Iris pigment epithelial cell (primary cell): Measurements from ENCODE around the gene GFAP.

Source experiments
- DNase-seq: peaks from one replicate; pipeline ENCODE4 v3.0.0-alpha.2; 2011; ENCODE audit warnings: low read depth

Gene GFAP

DNA sequence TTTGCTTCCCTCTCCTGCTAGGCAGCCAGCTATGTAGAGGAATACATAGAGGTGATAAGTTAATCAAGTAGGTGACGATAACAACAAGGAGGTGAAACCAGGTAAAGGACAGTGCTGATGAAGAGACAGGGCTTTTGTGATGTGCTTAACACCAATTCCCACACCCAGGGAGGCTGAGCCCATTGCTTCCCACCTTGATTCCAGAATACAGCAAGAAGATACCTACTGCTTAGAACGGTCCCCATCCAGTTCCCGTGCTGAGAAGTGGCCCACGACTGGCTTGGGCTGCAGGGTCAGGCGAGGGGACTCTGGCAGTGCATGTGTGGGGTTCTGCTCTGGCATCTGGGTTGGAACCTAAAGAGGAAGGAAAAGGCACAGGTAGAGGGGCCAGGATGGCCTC lies 16.1 kb upstream of the GFAP start:
- DNase-seq: no peak

DNA sequence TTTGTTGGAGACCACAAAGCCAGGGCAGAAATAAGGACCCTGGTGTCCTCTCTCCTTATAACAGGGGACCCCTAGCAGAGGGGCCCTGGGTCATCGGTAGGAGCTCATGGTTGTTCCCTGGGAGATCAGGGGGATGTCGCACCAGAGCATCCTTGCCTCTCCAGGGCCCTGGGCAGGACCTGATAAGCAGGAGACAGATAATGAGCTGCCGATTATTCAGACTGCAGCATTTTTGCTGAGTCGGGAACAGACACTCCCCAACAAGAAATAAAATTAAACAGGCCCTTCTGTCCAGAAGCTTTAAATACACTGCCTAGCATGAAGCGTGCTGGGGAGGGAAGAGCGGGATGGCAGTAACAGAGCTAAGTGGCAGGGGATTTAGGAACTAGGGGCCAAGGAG lies 15.4 kb upstream of the GFAP start:
- DNase-seq: no peak

DNA sequence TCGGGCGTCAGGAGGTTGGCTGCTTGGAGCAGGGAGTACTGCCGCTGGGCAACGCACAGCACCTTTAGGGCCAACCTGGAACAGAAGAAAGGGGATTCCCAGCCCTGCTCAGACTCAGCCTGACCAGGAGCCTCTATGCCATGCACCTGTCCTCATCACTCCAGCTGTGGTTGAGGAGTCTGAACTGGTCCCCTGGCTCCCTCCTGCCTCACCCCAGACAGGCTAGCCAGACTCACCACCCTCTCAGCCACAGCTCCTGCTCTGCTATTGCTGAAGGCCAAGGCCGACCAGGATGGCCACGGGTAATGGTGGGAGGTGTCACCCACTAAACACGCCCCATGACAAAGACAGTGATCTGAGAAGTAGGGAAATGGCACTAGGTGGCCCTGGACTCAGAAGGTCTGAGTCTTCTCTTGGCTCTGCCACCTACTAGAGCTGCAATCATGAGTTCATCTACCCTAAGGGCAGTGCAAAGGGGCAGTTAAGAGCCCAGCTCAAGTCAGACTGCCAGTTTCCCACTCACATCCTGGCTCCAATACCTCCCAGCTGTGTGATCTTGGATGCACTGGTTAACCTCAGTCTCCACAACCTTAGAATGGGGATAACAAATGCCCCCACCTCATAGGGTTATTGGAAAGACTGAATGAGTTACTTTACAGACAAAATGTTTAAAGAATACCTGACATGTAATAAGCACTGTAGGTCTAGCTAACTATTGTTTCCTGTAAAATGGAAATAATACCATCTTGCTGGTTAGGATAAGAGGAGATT lies 13.8 kb upstream of the GFAP start:
- no peak for DNase-seq

DNA sequence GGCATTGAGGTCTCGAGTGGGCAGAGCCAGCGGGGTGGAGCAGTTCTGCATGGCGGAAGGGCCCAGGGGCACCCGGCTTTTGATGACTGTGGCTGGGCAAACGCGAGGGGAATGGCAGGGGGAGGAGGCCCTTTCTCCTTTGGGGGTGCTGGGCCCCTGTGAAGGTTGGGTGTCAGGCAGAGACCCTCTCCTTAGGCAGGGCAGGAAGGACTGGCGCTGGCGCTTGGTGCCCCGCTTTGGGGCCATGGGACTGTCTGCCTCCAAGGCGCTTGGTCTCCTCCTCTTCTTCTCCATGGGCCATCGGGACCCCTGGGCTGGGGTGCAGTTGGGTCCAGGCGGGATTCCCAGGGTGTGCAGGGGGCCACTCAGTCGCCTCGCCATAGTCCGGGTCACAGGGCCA lies 12.8 kb upstream of the GFAP start:
- DNase-seq: no peak

DNA sequence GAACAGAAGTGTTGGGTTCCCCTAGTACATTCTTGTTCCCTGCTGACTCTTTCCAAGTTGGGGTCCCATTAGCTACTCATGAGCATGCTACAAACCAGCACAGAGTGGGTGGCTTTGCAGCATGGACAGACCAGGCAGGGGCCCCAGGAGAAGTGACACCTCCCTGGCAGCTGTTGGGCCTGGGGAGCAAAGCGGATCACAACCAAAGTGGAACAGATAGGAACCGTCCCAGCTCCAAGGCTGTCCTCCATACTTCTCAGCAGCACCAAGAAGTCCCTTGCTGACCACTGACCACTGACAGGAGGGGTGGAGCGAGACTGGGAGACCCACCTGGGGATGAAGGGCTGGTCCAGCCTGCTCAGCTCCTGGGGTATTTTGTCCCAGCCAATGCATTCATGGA lies 12.4 kb upstream of the GFAP start:
- DNase-seq: no peak

DNA sequence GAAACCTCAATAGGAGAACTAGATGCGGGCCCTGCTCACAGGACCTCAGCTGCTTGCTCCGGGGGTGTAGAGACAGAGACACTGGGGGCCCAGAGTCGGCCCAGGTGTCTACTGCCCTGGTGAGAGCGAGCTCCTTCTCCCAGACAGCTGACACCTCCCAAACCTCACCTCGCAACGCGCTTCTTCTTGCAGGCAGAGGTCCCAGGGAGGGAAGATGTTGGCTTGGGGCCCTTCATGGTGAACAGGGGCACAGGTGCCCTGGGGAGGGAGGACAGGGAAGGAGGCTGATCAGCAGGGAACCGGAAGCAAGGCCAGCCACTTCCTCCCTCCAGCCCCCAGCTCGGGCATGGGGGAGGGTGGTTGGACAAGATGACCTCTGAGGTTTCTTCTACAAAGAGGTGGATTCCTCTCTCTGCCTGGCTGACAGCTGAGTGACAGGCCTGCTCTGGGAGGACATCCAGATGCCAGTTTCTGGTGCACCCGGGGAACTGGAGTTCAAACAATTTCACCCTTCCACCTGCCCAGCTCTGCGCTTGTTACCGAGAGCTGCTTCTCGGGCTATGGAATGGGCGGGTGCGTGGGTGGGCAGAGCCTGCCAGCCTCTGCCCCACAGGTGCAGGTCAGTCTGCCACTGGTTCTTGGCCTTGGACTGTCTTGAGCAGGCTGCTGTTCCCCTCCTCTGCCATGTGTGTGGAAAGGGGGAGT lies 11.7 kb upstream of the GFAP start:
- no peak for DNase-seq

DNA sequence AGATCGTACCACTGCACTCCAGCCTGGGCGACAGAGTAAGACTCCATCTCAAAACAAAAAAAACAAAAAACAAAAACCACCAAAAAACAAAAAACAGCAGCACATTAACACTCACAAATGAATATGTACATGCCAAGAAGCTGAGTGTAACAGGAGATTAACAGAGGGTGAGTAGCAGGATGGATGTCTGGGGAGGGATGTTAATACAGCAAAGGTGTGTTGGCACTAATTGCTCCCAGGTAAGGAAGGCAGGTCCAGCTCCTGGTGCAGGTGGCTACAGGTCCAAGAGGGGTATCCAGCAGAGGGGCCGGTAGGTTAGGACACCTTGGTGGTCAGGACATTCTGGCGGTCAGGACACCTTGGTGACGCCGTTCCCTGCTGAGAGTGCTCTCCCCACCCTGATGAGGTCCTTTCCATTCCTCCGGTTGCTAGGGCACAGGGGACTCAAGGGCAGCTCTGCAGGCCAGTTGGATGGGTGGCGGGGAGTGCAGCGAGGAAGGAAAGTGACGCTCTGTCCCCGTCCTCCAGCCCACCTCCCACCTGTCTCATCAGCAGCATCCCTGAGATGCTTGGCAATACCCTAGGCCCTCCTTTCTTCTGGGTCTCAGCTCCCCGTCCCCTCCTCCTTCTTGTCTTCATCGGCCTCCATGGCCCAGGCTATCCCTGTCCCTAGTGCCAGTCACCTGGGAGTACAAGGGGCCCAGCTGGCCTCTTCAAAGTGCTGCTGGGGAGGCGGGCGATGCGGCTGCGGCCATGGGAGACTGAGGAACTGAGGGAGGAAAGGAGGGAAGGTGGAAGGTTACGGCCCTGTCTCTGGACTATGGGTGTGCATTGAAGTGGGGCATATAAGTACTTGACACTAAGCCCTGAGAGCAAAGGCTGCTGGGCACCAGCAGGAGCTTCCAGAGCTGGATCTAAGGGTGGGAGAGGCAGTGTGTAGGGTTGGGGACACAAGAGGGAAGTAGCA lies 10.7 kb upstream of the GFAP start:
- DNase-seq: no peak

DNA sequence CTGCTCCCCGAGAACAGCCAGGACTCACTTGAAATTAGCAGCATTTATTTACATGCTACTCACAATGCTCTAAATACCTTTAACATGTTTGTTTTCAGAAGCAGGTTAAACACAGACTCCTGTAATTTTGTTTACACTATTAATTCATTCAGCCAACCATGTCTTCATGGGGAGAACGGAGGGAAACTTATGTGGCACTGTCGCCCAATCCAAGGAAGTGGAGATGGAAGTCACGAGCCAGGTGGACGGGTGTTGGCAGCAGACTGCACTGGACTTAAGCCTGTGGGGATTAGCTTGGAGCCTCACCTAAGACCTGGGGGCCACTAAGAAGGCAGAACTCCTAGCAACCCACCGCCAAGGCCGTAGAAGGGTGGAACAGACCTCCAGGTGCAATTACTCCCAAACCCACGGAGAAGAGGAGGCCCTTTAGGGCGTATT lies 8.8 kb upstream of the GFAP start:
- DNase-seq: no peak

DNA sequence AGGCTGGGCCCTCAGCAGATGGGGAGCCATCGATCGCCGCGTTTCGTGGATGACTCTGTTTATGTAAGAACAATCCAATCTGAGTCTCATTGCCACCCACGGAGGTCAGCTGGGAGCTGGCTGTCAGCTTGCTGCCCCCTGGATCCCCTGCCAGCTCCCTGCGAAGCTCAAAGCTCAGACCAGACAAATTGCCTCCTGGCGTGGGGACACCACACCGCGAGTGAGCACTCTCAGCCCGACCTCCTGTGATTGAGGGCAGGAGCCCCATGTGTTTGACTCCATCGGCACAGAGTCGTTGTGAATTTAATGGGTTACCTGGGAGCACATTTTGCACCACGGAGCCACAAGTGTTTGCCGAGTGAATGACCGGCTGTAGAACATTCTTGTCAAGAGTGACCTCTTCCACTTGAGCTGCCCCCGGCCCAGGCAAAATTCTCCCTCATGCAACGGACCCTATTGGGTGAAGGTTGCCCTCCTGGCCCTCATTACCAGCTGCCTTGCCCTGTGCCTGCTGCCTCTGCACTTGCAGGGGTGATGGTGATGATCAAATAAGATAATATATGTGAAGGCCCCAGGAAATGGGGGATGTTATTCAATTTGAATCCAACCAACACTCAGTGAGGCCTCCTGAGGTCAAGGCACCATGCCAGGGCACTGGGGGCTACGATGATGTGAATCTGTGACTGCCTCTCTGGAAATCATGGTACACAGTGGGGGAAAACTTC lies 7.6 kb upstream of the GFAP start:
- DNase-seq: no peak

DNA sequence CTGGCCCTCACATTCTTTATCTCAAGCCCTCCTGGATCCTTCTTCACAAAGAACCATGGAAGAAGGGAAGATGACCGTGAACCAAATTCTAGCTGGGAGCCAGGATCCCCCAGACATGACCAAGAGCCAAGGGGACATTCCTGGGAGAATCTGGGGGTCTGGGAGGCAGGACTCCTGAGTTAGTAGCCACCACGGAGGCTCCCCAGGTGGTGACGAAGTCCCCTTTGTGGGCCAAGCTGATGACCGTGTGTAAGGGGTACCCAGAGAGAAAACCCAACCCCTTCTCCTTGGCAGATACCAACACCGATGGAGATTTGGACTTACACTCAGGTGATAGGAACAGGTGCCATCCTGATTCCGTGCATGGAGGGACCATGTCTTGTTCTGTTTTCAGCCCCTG lies 6.8 kb upstream of the GFAP start:
- no peak for DNase-seq

DNA sequence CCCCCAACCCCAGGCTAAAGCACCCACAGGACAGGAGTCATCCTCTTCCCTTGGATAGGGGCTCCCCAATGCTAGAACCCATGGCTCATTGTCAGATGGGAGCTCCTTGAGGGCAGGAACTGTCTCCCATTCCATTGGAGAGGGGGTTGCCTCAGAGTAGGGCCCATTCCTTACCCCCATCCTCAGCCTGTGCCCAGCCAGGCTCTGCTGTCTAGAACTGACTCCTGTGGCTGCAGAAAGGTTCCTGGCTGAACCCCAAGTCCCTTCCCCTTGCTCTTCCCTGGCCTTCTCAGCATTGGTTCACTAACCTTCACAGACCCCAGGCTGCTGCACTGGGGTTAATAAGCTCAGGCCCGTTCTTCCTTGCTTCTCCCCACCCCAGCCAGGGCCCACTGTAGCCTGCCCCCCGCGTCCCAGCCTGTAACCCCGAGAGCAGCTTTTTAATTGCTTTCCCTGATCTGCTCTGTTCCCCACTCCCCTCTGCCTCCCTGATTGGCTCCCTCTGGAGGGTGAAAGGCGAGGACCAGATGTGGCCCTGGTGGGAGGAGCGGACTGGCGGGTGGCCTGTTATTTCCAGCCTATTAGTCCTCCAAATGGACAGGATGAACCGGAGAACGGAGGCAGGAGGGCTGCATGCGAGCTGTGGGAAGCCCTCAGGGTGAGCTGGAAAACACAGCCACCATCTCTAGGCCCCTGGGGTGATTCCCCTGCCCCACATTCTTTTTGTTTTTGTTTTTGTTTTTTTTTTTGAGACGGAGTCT lies 6.0 kb upstream of the GFAP start:
- DNase-seq: no peak

DNA sequence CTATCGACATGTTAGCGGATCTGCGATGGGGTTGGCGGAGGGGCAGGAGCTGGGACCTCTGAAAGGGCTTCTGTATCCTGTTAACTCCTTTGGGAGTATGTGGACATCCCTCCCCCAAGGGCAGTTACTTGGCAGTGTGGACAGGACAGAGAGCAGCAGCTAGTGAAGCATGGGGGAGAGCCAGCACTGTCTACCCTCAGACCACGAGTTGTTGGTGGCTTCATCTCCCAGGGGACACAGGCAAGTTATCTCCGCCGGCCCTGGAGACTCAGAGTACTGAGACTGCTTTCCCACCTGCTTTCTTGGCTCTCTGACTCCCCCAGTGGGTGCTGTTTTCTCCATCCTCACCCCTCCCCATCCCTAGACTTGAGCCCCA lies 5.3 kb upstream of the GFAP start:
- DNase-seq: no peak

DNA sequence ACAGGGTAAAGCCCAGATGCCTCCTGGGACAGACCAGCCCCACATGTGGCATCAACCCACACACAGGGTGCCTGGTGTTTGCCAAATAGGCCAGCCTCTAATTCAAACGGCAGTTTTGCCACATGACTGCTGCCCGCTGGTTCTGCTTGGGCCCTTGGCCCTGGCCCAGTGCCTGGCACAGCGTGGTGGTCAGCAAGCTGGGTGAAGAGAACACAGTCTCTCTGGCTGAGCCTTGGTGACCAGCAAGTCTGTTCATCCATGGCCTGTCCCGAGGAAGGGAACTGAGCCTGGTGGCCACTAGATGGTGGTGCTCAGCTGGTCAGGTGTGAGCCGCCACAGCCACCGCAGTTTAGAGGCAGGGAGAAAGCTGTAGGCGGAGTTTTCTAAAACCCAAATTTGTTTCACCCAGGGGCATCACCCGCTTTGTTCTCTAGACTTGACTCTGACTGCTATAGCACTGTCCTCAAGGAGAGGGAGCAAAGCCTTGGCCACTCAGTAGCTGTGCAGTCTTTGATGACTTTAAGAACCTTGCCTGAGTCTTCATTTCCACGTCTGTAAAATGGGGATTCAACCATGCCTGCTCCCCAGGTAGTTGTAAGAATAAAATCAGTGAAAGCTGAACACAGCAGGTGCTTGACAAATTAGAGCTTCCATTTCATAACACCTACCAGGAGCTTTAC lies 4.7 kb upstream of the GFAP start:
- DNase-seq: peak; percentile 81

DNA sequence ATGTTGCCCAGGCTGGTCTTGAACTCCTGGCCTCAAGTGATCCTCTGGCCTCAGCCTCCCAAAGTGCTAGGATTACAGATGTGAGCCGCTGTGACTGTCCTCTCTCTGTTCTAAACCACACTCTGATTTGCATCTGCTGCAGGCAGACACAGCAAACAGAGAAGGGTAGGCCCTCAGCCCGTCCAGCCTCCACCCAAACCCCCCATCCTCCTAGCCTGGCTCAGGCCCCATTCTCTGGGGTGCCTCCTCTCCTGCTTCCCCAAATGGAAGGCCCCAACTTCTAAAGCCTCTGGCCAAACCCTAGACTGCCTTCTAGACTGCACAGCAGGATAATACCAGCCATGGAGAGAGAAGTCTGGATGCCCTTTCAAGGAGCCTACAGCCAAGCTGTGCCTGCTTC lies 4.1 kb upstream of the GFAP start:
- no peak for DNase-seq

DNA sequence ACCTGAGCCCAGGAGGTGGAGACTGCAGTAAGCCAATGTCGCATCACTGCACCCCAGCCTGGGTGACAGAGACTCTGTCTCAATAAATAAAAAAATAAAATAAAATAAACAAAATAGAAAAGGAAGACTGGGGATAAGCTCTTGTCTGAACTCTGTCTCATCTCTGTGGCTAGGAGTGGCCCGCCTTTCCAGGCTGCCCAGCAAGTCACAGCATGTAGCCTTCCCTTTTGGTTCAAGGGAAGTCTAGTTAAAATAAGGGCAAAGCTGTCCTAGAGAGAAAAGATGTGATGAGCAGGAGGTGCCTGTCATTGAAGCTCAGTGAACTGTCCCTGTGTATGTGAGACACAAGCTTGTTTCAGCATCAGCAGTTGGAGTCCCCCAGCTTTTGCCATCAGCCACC lies 2.7 kb upstream of the GFAP start:
- DNase-seq: no peak

DNA sequence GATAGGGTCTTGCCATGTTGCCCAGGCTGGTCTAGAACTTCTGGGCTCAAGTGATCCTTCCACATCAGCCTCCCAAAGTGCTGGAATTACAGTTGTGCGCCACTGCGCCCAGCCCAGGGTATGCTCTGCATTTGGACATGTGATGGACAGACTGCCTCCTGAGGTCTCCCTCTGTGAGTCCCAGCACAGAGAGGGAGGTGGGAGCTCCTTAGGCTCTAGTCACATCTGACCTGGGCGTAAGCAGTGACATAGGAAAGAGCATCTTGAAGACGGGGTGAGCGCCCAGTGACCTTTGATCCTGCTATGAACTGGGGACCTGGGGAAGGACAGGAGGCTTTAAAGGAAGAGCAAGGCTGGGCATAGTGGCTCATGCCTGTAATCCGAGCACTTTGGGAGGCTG lies 2.2 kb upstream of the GFAP start:
- DNase-seq: no peak

DNA sequence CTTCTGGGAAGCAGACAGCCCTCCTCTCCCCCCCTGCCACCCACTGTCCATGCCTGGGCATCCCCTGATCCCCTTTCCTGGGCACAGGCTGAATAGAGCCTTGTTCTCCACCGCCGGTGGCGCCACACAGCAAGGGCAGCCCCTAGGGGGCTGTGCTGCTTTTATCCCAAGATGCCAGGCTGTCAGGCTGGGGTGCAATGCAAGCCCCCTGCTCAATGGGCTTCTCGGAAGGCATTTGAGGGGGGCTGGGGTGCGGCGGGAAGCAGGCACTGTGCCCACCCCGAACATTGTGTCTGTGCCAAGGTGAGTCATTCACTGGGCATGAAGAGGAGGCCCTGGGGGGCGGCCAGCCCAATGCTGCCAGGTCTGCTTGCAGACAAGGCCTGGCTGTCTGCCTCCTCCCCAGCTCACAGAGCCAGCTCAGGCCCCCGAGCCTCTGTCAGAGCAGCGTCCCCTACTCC lies 1.5 kb upstream of the GFAP start:
- no peak for DNase-seq

DNA sequence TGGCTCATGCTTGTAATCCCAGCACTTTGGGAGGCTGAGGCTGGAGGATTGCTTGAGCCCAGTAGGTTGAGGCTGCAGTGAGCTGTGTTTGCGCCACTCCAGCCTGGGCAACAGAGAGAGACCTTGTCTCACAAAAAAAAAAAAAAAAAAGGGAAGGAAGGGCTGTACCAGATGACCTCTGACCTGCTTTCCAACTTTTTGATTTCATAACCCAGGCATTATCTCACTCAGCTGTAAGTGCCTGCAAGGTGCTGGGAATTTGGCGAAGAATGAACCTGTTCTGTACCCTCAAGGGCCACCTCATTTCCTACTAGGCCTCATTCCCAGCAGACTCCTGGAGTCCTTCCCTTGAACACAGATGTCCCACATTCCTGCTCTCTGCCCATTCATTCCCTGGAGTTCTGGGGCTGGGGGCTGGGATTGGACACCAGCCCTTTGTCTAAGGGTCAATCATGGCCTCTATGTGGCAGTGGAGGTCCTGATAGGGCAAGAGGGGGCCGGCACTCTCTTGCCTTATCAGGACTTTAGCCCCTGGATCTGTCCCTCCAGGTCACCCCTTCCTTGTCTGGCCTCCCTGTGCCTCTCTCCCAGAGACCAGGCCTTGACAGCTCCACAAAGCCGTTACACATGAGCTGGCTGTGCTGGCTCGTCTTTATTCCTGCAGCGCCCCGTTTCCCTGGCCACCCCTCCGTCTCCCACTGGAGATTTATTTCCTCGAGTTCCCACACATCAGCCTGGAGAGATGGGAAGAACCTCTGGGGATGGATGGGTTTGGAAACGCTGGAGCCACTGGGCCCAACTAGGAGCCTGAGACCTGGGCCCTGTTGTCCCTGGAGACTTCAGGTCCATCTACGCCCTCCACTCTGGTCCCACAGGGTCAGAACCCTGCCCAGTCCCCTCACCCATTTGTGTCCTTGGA lies 821 bp upstream of the GFAP start:
- DNase-seq: no peak

DNA sequence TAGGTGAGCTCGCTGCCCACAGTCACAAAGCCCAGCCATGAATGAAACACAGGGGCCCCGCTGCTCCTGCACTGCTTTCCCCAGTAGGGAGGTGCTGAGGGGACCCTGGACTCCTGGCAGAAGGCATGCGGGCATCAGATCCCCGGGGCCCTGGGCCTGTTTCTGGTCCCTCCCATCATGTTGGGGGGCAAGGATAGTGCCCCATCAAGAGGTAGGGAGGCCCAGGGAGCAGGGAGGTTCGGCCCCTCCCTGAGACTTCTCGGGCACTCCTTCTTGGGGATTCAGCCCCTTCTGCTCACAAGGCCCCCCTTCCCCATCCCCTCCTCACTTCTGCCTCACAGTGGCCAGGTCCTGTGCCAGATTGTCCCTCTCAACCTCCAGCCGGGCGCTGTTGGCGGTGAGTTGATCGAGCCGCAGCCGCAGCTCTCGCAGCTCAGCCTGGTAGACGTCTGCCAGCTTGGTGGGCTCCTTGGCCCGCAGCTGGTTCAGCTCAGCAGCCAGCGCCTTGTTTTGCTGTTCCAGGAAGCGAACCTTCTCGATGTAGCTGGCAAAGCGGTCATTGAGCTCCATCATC lies 515 bp downstream of the GFAP start:
- no peak for DNase-seq
